HEK293 (cell line): ENCODE data around the gene ACSM2A.
"Not testable (repeated sequence)": the region's sequence is repeated elsewhere in the genome, so short reads cannot be mapped to it uniquely, and the experiment has no call there.

Experiments
- CTCF ChIA-PET: fragments of 350-600 bp; formaldehyde crosslinking; extraction: SDS; loops from one replicate; lab custom pipeline; 2021; ENCODE audit warnings: antibody characterized with exemption; lab: Yijun Ruan, JAX
- POLR2A ChIA-PET: fragments of 300-600 bp; formaldehyde crosslinking; extraction: SDS; loops from one replicate; lab custom pipeline; 2020; ENCODE audit warnings: antibody characterized with exemption, inconsistent platforms; lab: Yijun Ruan, JAX
- H3K27ac ChIP-seq: fragments of 200-500 bp; sonication (Bioruptor generic); 2 replicates; pipeline ENCODE4 v1.5.1; 2014; ENCODE audit warnings: low read depth, low read length, control low read depth, inconsistent platforms; ENCODE audit errors: extremely low read depth
- H3K36me3 ChIP-seq, 2 experiments: fragments of 200-500 bp in 1 of 2; sonication (Bioruptor generic) in 1 of 2; 1 replicate in 1 of 2; 2 replicates in 1 of 2; pipeline ENCODE4 v1.5.1; 2014 to 2017; ENCODE audit warnings: inconsistent platforms in 2 of 2, low read length in 2 of 2; ENCODE audit not compliant: control insufficient read depth in 2 of 2, insufficient read depth in 1 of 2
- H3K4me1 ChIP-seq: fragments of 200-500 bp; sonication (Bioruptor generic); 2 replicates; pipeline ENCODE4 v1.5.1; 2014; ENCODE audit warnings: mild to moderate bottlenecking, low read length, inconsistent platforms; ENCODE audit not compliant: control insufficient read depth, insufficient read depth
- H3K4me3 ChIP-seq: 2 replicates; pipeline ENCODE4 v1.5.1; 2011; ENCODE audit warnings: low read depth, mild to moderate bottlenecking, control low read depth, low read length, moderate library complexity
- H3K9me3 ChIP-seq: fragments of 200-500 bp; sonication (Bioruptor generic); 2 replicates; pipeline ENCODE4 v1.5.1; 2014; ENCODE audit warnings: low read depth, low read length, inconsistent platforms; ENCODE audit not compliant: control insufficient read depth, insufficient read depth
- BCL11A ChIP-seq: fragments of 450-650 bp; formaldehyde crosslinking; IDR thresholded peaks from 2 replicates; pipeline ENCODE4 v1.5.1; 2016; ENCODE audit warnings: low read depth, missing biosample characterization, missing genetic modification characterization
- FEZF1 ChIP-seq: fragments of 450-650 bp; formaldehyde crosslinking; IDR thresholded peaks from 2 replicates; pipeline ENCODE4 v1.5.1; 2016; ENCODE audit warnings: missing biosample characterization, missing genetic modification characterization
- HOXC10 ChIP-seq: sonication (generic); formaldehyde crosslinking; IDR thresholded peaks from 2 replicates; pipeline ENCODE4 v1.8.1; 2023; ENCODE audit warnings: mild to moderate bottlenecking, missing genetic modification reagents
- REPIN1 ChIP-seq: fragments of 450-650 bp; formaldehyde crosslinking; IDR thresholded peaks from 2 replicates; pipeline ENCODE4 v1.5.1; 2017; ENCODE audit warnings: missing biosample characterization, missing genetic modification characterization, low read depth
- SP7 ChIP-seq: fragments of 450-650 bp; formaldehyde crosslinking; IDR thresholded peaks from 2 replicates; pipeline ENCODE4 v1.5.1; 2016; ENCODE audit warnings: missing biosample characterization, missing genetic modification characterization
- TCF7L2 ChIP-seq: IDR thresholded peaks from 2 replicates; pipeline ENCODE4 v1.6.1; 2011; ENCODE audit warnings: low read depth, mild to moderate bottlenecking, inconsistent platforms, low read length, moderate library complexity, borderline replicate concordance
- ZBTB21 ChIP-seq: fragments of 450-650 bp; formaldehyde crosslinking; IDR thresholded peaks from 2 replicates; pipeline ENCODE4 v1.5.1; 2017; ENCODE audit warnings: missing biosample characterization, missing genetic modification characterization
- ZEB2 ChIP-seq: fragments of 450-650 bp; formaldehyde crosslinking; IDR thresholded peaks from 2 replicates; pipeline ENCODE4 v1.5.1; 2016; ENCODE audit warnings: missing biosample characterization, missing genetic modification characterization
- ZNF175 ChIP-seq: fragments of 450-650 bp; formaldehyde crosslinking; IDR thresholded peaks from 2 replicates; pipeline ENCODE4 v1.5.1; 2016; ENCODE audit warnings: missing biosample characterization, missing genetic modification characterization
- ZNF211 ChIP-seq: fragments of 450-650 bp; formaldehyde crosslinking; IDR thresholded peaks from 2 replicates; pipeline ENCODE4 v1.5.1; 2016; ENCODE audit warnings: low read depth, missing biosample characterization, missing genetic modification characterization
- ZNF324 ChIP-seq: fragments of 450-650 bp; formaldehyde crosslinking; IDR thresholded peaks from 2 replicates; pipeline ENCODE4 v1.5.1; 2016; ENCODE audit warnings: missing biosample characterization, missing genetic modification characterization
- ZNF404 ChIP-seq: fragments of 450-650 bp; formaldehyde crosslinking; IDR thresholded peaks from 2 replicates; pipeline ENCODE4 v1.5.1; 2017; ENCODE audit warnings: missing biosample characterization, missing genetic modification characterization
- ZNF416 ChIP-seq: fragments of 450-650 bp; formaldehyde crosslinking; IDR thresholded peaks from 2 replicates; pipeline ENCODE4 v1.5.1; 2016; ENCODE audit warnings: missing biosample characterization, missing genetic modification characterization
- ZNF521 ChIP-seq: fragments of 450-650 bp; formaldehyde crosslinking; IDR thresholded peaks from 2 replicates; pipeline ENCODE4 v1.5.1; 2017; ENCODE audit warnings: missing biosample characterization, mild to moderate bottlenecking, missing genetic modification characterization
- ZNF596 ChIP-seq: fragments of 450-650 bp; IDR thresholded peaks from 2 replicates; pipeline ENCODE4 v1.5.0; 2018; ENCODE audit warnings: missing biosample characterization, mild to moderate bottlenecking, missing genetic modification characterization, moderate library complexity
- ZNF624 ChIP-seq: fragments of 450-650 bp; formaldehyde crosslinking; IDR thresholded peaks from 2 replicates; pipeline ENCODE4 v1.5.1; 2017; ENCODE audit warnings: missing biosample characterization, missing genetic modification characterization
- ZNF76 ChIP-seq: fragments of 450-650 bp; formaldehyde crosslinking; IDR thresholded peaks from 2 replicates; pipeline ENCODE4; 2016; ENCODE audit warnings: low read depth, missing biosample characterization, missing genetic modification characterization, borderline replicate concordance
- TF ChIP-seq, protein P1 (sequence below): fragments of 450-650 bp; formaldehyde crosslinking; IDR thresholded peaks from 2 replicates; pipeline ENCODE4 v1.5.1; 2016; ENCODE audit warnings: missing biosample characterization, missing genetic modification characterization, borderline replicate concordance
- TF ChIP-seq, protein P2 (sequence below): fragments of 450-650 bp; formaldehyde crosslinking; IDR thresholded peaks from 2 replicates; pipeline ENCODE4 v1.5.0; 2017; ENCODE audit warnings: missing biosample characterization, missing genetic modification characterization, borderline replicate concordance
- TF ChIP-seq, protein P3 (sequence below): fragments of 450-650 bp; formaldehyde crosslinking; IDR thresholded peaks from 2 replicates; pipeline ENCODE4 v1.5.1; 2016; ENCODE audit warnings: missing biosample characterization, missing genetic modification characterization

ACSM2A gene

DNA sequence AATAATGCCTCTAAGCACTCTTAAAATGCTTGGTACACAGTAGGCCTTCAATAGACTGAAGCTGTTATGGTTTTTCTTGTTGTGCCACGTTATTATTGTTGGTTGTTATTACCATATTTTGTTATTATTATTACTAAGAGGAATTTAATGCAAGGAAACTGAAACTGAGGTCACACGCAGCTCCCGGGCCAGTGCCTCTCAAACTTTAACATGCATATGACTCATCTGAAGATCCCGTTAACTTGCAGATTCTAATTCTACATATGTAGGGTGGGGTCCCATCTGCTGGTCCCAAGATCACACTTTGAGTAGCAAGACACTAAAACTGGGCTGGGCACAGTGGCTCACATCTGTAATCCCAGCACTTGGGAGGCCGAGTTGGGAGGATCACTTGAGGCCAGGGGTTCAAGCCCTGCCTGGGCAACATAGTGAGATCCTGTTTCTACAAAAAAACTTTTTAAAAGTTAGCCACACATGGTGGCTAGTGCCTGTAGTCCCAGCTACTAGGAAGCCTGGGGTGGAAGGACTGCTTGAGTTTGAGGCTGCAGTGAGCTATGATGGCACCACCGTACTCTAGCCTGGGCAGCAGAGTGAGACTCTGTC, 41.1 kb upstream of the ACSM2A start (continued):
- TF ChIP-seq, protein P1, sequence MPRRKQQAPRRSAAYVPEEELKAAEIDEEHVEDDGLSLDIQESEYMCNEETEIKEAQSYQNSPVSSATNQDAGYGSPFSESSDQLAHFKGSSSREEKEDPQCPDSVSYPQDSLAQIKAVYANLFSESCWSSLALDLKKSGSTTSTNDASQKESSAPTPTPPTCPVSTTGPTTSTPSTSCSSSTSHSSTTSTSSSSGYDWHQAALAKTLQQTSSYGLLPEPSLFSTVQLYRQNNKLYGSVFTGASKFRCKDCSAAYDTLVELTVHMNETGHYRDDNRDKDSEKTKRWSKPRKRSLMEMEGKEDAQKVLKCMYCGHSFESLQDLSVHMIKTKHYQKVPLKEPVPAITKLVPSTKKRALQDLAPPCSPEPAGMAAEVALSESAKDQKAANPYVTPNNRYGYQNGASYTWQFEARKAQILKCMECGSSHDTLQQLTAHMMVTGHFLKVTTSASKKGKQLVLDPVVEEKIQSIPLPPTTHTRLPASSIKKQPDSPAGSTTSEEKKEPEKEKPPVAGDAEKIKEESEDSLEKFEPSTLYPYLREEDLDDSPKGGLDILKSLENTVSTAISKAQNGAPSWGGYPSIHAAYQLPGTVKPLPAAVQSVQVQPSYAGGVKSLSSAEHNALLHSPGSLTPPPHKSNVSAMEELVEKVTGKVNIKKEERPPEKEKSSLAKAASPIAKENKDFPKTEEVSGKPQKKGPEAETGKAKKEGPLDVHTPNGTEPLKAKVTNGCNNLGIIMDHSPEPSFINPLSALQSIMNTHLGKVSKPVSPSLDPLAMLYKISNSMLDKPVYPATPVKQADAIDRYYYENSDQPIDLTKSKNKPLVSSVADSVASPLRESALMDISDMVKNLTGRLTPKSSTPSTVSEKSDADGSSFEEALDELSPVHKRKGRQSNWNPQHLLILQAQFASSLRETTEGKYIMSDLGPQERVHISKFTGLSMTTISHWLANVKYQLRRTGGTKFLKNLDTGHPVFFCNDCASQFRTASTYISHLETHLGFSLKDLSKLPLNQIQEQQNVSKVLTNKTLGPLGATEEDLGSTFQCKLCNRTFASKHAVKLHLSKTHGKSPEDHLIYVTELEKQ (tag by site-specific recombination) = no peak
- TF ChIP-seq FEZF1 (no peak), ZNF76 (tag by site-specific recombination) (no peak), HOXC10 (no peak), ZBTB21 (no peak), ZNF416 (tag by site-specific recombination) (no peak), ZEB2 (tag by site-specific recombination) (no peak), ZNF521 (tag by site-specific recombination) (no peak), BCL11A (tag by site-specific recombination) (no peak), ZNF596 (tag by site-specific recombination) (no peak), SP7 (tag by site-specific recombination) (no peak), TCF7L2 (no peak)

DNA sequence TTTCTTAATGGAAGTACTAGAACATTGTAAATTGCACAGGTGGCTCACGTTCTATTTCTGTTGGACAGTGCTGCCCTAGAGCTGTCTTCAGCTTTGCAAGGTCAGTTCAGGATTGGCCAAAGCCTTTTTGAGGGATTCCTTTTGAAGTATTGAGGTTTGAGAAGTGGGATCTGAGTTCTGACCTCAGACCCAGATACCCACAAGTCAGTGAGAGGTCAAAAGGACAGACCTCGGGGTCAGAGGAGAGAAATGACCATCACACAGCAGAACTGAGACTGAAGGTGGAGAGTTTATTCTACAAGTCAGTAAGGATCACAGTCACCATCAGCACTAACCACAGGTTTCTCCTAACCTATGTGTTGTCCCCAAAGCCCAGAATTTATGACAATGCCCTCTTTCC, 40.3 kb upstream of the ACSM2A start:
- CTCF ChIA-PET = no interaction called here
- no peaks in the 10 kb centered on the region for H3K4me1 ChIP-seq
- no peaks in the 10 kb centered on the region for H3K9me3 ChIP-seq
- no peaks in the 10 kb centered on the region for H3K36me3 ChIP-seq
- no peak overlapping the region for H3K27ac ChIP-seq
- H3K4me3 ChIP-seq = no peak overlapping the region
- TF ChIP-seq, protein P2, sequence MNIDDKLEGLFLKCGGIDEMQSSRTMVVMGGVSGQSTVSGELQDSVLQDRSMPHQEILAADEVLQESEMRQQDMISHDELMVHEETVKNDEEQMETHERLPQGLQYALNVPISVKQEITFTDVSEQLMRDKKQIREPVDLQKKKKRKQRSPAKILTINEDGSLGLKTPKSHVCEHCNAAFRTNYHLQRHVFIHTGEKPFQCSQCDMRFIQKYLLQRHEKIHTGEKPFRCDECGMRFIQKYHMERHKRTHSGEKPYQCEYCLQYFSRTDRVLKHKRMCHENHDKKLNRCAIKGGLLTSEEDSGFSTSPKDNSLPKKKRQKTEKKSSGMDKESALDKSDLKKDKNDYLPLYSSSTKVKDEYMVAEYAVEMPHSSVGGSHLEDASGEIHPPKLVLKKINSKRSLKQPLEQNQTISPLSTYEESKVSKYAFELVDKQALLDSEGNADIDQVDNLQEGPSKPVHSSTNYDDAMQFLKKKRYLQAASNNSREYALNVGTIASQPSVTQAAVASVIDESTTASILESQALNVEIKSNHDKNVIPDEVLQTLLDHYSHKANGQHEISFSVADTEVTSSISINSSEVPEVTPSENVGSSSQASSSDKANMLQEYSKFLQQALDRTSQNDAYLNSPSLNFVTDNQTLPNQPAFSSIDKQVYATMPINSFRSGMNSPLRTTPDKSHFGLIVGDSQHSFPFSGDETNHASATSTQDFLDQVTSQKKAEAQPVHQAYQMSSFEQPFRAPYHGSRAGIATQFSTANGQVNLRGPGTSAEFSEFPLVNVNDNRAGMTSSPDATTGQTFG (tag by site-specific recombination) = no peak
- TF ChIP-seq ZNF324 = no peak
- no peak for TF ChIP-seq ZNF175 (tag by site-specific recombination)
- TF ChIP-seq ZNF404 (tag by site-specific recombination) = no peak
- no peak for TF ChIP-seq ZNF211 (tag by site-specific recombination)
- no peak for TF ChIP-seq ZNF624 (tag by site-specific recombination)
- TF ChIP-seq REPIN1 = no peak
- POLR2A ChIA-PET = no interaction called here

DNA sequence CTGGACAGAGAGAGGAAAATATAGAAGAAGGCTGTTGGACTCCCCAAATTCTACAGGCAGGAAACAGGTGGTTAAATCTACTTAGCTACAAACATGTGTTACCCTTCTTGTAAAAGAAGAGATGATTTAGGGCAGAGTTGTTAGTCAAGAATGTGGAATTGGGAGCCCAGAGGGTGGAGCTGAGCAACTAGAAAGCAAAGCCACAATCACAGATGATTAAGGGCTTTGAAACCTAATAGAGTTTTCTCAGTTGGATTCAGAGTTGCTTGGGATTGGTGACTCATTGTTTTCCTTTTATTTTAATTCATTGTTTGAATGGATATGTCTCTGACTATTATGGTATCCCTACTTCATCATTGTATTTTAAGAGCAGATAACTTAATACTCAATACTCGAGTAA, 35.8 kb upstream of the ACSM2A start:
- no peaks in the 10 kb centered on the region for H3K9me3 ChIP-seq
- no peak overlapping the region for H3K4me3 ChIP-seq
- H3K27ac ChIP-seq = no peak overlapping the region
- ChIA-PET CTCF (no interaction called here), POLR2A (no interaction called here)
- H3K36me3 ChIP-seq = no peaks in the 10 kb centered on the region
- TF ChIP-seq, protein P3, sequence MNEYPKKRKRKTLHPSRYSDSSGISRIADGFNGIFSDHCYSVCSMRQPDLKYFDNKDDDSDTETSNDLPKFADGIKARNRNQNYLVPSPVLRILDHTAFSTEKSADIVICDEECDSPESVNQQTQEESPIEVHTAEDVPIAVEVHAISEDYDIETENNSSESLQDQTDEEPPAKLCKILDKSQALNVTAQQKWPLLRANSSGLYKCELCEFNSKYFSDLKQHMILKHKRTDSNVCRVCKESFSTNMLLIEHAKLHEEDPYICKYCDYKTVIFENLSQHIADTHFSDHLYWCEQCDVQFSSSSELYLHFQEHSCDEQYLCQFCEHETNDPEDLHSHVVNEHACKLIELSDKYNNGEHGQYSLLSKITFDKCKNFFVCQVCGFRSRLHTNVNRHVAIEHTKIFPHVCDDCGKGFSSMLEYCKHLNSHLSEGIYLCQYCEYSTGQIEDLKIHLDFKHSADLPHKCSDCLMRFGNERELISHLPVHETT (tag by site-specific recombination) = no peak
- no peaks in the 10 kb centered on the region for H3K4me1 ChIP-seq

DNA sequence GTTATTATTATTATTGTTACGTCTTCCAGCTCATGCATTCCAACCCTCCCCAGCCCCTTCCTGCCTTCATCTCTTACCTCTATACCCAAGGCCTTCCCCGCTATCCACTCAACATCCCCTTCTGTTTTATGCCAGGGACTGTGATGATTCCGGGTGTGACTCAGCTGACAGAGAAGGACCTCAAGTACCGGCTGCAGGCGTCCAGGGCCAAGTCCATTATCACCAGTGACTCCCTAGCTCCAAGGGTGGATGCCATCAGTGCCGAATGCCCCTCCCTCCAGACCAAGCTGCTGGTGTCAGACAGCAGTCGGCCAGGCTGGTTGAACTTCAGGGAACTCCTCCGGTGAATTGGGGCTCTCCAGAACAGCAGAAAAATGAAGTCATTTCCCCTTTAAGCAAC, 32.2 kb upstream of the ACSM2A start:
- CTCF ChIA-PET, POLR2A ChIA-PET, H3K4me3 ChIP-seq, H3K9me3 ChIP-seq, H3K36me3 ChIP-seq, H3K27ac ChIP-seq, H3K4me1 ChIP-seq: not testable (repeated sequence)

DNA sequence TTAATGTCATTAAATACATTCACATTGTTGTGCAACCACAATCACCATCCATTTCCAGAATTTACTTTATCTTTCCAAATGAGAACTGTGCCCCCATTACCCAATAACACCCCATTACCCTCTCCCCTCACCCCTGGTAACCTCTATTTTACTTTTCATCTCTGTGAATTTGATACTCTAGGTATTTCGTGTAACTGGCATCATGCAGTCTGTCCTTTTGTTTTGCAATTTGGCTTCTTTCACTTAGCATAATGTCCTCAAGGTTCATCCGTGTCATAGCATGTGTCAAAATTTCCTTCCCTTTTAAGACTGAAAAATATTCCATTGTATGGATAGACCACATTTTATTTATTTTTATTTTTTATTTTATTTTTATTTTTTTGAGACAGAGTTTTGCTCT, 29.6 kb upstream of the ACSM2A start:
- H3K4me1 ChIP-seq, H3K36me3 ChIP-seq, CTCF ChIA-PET, H3K9me3 ChIP-seq, H3K27ac ChIP-seq, H3K4me3 ChIP-seq, POLR2A ChIA-PET: not testable (repeated sequence)
